SK-N-SH (cell line): ENCODE data around the gene MARK3. TPM values are rescaled to one million over a fixed set of nuclear protein-coding genes. Genes with fewer than 3 reads are reported as not detected.

Experiments used
- CTCF ChIP-seq: fragments of 200-600 bp; sonication (generic); IDR thresholded peaks from 2 replicates; pipeline ENCODE4 v1.6.1; 2017; ENCODE audit warnings: antibody characterized with exemption, mild to moderate bottlenecking, moderate library complexity
- ELF1 ChIP-seq: IDR thresholded peaks from 2 replicates; pipeline ENCODE4 v1.4.0; 2012
- EP300 ChIP-seq, 2 experiments: IDR thresholded peaks; 2 replicates each; pipeline versions ENCODE4 v1.4.0 to v1.6.1; 2012; ENCODE audit warnings: borderline replicate concordance in 1 of 2, low read depth in 1 of 2, low read length in 1 of 2
- FOSL2 ChIP-seq: IDR thresholded peaks from 2 replicates; pipeline ENCODE4 v1.4.0; 2012; ENCODE audit warnings: low read depth, mild to moderate bottlenecking, moderate library complexity, borderline replicate concordance
- FOXJ3 ChIP-seq: sonication (generic); formaldehyde crosslinking; IDR thresholded peaks from 2 replicates; pipeline ENCODE4 v1.5.1; 2020; ENCODE audit warnings: mild to moderate bottlenecking, missing genetic modification reagents
- FOXM1 ChIP-seq: IDR thresholded peaks from 2 replicates; pipeline ENCODE4 v1.4.0; 2012; ENCODE audit warnings: low read depth, mild to moderate bottlenecking
- GATA2 ChIP-seq: sonication (generic); formaldehyde crosslinking; IDR thresholded peaks from 2 replicates; pipeline ENCODE4 v1.5.0; 2020; ENCODE audit warnings: mild to moderate bottlenecking, missing genetic modification reagents
- IRF3 ChIP-seq: fragments of 150-350 bp; IDR thresholded peaks from 2 replicates; pipeline ENCODE4 v1.6.1; 2016; ENCODE audit warnings: mild to moderate bottlenecking, low read depth, low read length
- JUND ChIP-seq: IDR thresholded peaks from 2 replicates; pipeline ENCODE4 v1.4.0; 2012
- MAX ChIP-seq: IDR thresholded peaks from 2 replicates; pipeline ENCODE4 v1.4.0; 2012; ENCODE audit warnings: low read depth
- MEF2A ChIP-seq: IDR thresholded peaks from 2 replicates; pipeline ENCODE4 v1.4.0; 2012; ENCODE audit warnings: low read depth, borderline replicate concordance
- NFIC ChIP-seq: IDR thresholded peaks from 2 replicates; pipeline ENCODE4 v1.4.0; 2012; ENCODE audit warnings: borderline replicate concordance
- NRF1 ChIP-seq: IDR thresholded peaks from 2 replicates; pipeline ENCODE4 v1.6.1; 2012; ENCODE audit warnings: low read depth, mild to moderate bottlenecking, low read length
- PBX3 ChIP-seq: IDR thresholded peaks from 2 replicates; pipeline ENCODE4; 2012
- POLR2AphosphoS5 ChIP-seq: IDR thresholded peaks from 2 replicates; pipeline ENCODE4 v1.6.1; 2012; ENCODE audit warnings: low read depth, low read length
- RAD21 ChIP-seq: IDR thresholded peaks from 2 replicates; pipeline ENCODE4 v1.6.1; 2012; ENCODE audit warnings: mild to moderate bottlenecking, low read length
- REST ChIP-seq: IDR thresholded peaks from 2 replicates; pipeline ENCODE4 v1.6.1; 2012; ENCODE audit warnings: mild to moderate bottlenecking, low read depth, low read length, moderate library complexity
- RFX5 ChIP-seq: IDR thresholded peaks from 2 replicates; pipeline ENCODE4 v1.6.1; 2012; ENCODE audit warnings: mild to moderate bottlenecking, improper control_type of control experiment, low read length
- SIN3A ChIP-seq: IDR thresholded peaks from 2 replicates; pipeline ENCODE4 v1.6.1; 2012; ENCODE audit warnings: low read depth, mild to moderate bottlenecking, low read length, moderate library complexity, borderline replicate concordance
- TAF1 ChIP-seq: IDR thresholded peaks from 2 replicates; pipeline ENCODE4 v1.6.1; 2012; ENCODE audit warnings: low read depth, mild to moderate bottlenecking, low read length, moderate library complexity, borderline replicate concordance
- TCF12 ChIP-seq: IDR thresholded peaks from 2 replicates; pipeline ENCODE4 v1.4.0; 2012
- TEAD4 ChIP-seq: IDR thresholded peaks from 2 replicates; pipeline ENCODE4 v1.4.0; 2012; ENCODE audit warnings: mild to moderate bottlenecking, borderline replicate concordance; ENCODE audit not compliant: insufficient read depth
- USF2 ChIP-seq: fragments of 150-350 bp; IDR thresholded peaks from 2 replicates; pipeline ENCODE4 v1.6.1; 2017; ENCODE audit warnings: antibody characterized with exemption, low read length, low read depth, borderline replicate concordance
- polyA plus RNA-seq, 3 experiments: library from polyadenylated mRNA; depleted of rRNA; stranded (reverse); fragments of >200 nt; gene quantifications; 2 replicates each; pipeline ENCODE4 v1.2.3, GENCODE V29; 2012

Gene MARK3
- polyA plus RNA-seq, 1 of the 3 experiments (the other 2 are of a cell fraction), result 73.4 TPM

GRCh38 chr14:103528587-103529382 is 143.6 kb downstream of the MARK3 start, which contains the start of gene TRMT61A (continued):
- TF ChIP-seq CTCF, result no peak
- TF ChIP-seq TAF1, result no peak
- TF ChIP-seq ELF1, result peak; percentile 76
- TF ChIP-seq USF2, result no peak
- TF ChIP-seq SIN3A, result peak; percentile 93
- no peak for TF ChIP-seq NRF1
- TF ChIP-seq TEAD4, result no peak
- peak; percentile 38; the same call in 1 of the 2 replicates for TF ChIP-seq POLR2AphosphoS5
- TF ChIP-seq REST, result no peak
- no peak for TF ChIP-seq GATA2 (CRISPR knock-in tag)
- no peak for TF ChIP-seq FOSL2
- no peak for TF ChIP-seq TCF12
- TF ChIP-seq FOXJ3, result no peak
- TF ChIP-seq IRF3, result no peak
- peak; percentile 97 for TF ChIP-seq MAX
- TF ChIP-seq NFIC, result no peak
- no peak for TF ChIP-seq RAD21
- TF ChIP-seq MEF2A, result no peak
- TF ChIP-seq FOXM1, result no peak
- no peak for TF ChIP-seq RFX5
- TF ChIP-seq JUND, result no peak
- TF ChIP-seq PBX3, result no peak
- no peak for TF ChIP-seq EP300 (IDR thresholded peaks at IDR 0.05; ENCODE audit: borderline replicate concordance in 1 of 2, low read depth in 1 of 2, low read length in 1 of 2)
